EH (cell line): ENCODE data around the gene CPNE6.
"Not testable (repeated sequence)": the region's sequence is repeated elsewhere in the genome, so short reads cannot be mapped to it uniquely, and the experiment has no call there.

Source experiments
- DNase-seq: peaks from one replicate; pipeline ENCODE4 v3.0.0-alpha.2; 2015; ENCODE audit warnings: low read depth

Gene CPNE6

DNA sequence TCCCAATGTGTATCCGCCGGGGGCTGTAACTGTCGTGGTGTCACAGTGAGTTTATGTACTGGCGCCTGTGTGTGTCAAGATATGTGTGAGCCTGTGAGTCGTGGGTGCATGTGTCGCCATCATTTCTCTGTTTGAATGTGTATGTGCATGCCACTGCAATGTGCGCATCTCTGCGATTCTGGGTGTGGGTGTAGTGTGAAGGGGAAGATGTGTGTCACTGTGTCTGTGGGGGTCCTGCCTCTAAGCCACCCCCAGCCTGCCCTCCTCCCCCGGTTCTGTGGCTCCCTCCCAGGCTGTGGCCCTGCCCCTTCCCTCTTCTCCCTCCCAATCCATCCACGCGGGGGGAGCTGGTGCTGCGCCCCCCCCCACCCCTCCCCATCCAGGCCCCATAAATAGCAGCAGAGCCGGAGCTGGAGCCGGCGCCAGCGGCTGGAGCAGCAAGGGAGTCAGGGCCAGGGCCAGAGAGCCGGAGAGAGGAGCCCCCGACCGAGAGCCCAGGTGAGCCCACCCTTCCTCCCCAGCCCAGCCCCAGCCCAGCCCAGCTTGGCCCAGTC lies at the start of gene CPNE6:
Gene CPNE6 (plus strand): TSS at position 419 of the 554 bp plus-strand sequence. CDS start 1,375 bp downstream, outside the sequence.
- no peak for DNase-seq

GRCh38 chr14:24024939-24025418 lies 46.4 kb upstream of the CPNE6 start:
- DNase-seq: not testable (repeated sequence)

DNA sequence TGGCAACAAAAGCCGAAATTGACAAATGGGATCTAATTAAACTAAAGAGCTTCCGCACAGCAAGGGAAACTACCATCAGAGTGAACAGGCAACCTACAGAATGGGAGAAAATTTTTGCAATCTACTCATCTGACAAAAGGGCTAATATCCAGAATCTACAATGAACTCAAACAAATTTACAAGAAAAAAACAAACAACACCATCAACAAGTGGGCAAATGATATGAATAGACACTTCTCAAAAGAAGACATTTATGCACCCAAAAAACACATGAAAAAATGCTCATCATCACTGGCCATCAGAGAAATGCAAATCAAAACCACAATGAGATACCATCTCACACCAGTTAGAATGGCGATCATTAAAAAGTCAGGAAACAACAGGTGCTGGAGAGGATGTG lies 41.7 kb upstream of the CPNE6 start:
- not testable (repeated sequence) for DNase-seq

GRCh38 chr14:24031331-24031730 lies 40.0 kb upstream of the CPNE6 start:
- not testable (repeated sequence) for DNase-seq

- DNase-seq: peak; percentile 77
These were observed 38.5 kb upstream of the CPNE6 start for GRCh38 chr14:24032727-24033418.

DNA sequence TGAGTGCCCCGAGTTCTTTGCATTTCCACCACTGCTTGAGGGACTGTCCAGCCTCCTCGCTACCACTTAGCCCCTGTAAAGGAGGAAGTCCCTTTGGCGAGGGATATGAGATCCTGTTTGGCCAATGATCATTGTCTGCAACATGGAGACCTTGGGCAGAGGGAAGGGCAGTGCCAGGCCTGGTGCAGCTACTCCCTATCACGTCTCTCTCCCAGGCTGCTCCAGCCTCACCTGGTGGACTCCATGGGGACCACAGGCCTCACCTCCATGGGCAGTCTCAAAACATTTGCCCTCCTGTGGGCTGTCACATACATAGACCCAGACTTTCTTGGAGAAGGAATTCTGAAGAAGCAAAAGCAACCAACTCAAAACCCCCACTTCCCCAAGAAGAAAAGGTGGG lies 35.6 kb upstream of the CPNE6 start:
- DNase-seq: not testable (repeated sequence)

- DNase-seq: peak; percentile 71
These were observed 35.0 kb upstream of the CPNE6 start for GRCh38 chr14:24036169-24036962.

DNA sequence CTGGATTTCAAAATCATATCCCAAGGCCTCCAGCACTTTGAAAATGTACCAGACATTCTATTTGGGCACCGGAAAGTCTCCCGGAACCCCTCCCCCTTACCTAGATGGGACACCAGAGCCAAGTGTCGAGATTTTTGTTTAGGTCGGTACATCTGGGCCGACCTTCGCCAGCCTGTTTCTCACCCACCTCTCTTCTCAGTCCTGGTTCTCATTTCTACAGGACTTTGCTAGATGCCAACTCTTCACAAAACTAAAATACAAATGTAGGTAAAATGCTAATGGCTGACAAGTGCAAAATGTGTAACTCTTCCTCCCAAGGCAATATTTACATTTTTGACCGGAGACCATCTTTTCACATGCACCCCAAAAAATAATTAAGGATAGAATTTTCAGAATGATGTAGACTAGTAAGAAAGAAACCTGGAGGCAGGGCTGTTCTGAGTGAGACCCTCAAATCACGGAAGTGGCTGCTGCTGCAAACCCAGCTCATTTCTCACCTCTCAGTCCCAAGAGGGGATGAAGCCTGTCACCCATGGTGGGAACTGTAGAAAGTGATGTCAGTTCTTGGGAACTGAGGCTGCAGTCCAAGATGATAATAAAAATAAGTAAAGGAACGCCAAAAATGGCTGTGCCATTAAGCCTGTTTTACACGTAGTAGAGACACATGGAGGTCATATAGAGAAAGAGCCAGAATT lies 34.3 kb upstream of the CPNE6 start:
- not testable (repeated sequence) for DNase-seq

GRCh38 chr14:24037658-24038037 lies 33.7 kb upstream of the CPNE6 start:
- DNase-seq: no peak

DNA sequence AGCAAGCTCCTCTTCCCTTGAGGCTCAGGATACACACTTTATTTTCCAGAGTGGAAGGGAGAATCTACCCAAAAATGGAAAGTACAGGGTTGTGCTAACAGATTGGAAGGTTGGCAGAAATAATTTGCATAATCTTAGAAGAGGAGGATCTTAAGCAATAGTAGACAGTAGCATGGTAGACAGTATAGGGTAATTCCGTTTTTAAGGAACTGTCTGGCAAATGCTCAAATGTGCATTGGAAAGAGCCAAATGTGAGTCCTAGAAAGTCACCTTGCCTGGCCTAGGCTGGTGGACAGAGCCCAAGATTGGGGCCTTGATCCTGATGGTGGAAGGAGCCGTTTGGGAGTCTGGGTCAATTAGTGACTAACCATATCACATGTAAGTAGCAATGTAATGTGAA lies 32.7 kb upstream of the CPNE6 start:
- DNase-seq: no peak

DNA sequence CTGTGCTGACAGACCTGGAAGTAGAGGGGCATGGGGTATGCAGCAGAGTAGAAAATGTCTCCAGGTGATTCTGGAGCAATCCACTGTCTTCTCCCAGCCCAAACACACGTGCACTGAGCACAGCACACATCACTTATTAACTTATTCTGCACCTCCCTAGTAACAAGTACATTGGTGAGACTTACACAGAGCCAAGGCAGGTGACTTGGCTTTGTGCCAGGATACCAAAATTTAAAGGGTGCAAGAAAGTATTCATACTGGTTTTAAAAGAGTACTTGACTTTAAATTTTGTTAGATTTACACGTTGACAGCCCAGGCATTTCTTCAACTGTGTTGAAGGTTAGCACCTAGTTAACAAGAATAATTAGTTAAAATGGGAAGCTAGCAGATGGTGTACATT lies 30.7 kb upstream of the CPNE6 start:
- no peak for DNase-seq

DNA sequence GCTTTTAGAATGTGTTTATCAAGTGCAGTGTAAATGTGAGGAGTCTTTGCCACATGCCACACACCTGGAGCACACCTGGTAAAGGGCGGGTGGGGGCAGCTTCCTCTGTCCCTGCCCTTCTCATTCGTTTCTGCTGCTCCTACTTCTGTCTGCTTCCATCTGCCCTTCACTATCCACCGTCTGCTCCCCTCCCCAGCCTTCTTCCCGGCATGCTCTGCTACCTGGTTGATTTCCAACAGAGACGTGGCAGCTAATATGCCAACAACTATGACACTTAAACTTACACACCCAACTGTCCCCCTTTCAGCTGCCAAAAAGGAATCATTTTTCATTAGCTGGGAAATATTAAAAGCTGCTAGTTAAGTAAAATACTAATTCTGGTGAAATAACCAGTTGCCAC lies 28.6 kb upstream of the CPNE6 start:
- no peak for DNase-seq

DNA sequence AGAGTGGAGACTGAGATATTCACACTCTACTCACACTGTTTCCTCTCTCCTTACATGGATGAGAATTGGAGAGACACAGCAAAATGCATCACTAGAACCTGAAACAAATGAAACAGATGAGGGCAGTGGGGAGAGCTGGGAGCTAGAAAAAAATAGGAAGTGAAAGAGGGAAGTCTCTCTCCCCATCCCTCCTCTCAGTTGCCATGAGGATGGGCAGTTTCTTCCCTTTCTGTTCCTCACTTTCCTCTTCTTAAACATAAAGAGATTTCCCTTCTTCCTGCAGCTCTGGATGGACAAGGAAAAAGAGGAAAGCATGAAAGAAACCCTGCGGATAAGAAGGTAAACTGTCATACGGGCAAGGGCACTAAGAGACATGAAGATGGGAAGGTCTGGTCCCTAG lies 22.4 kb upstream of the CPNE6 start:
- not testable (repeated sequence) for DNase-seq

GRCh38 chr14:24050753-24051152 lies 20.6 kb upstream of the CPNE6 start:
- not testable (repeated sequence) for DNase-seq

DNA sequence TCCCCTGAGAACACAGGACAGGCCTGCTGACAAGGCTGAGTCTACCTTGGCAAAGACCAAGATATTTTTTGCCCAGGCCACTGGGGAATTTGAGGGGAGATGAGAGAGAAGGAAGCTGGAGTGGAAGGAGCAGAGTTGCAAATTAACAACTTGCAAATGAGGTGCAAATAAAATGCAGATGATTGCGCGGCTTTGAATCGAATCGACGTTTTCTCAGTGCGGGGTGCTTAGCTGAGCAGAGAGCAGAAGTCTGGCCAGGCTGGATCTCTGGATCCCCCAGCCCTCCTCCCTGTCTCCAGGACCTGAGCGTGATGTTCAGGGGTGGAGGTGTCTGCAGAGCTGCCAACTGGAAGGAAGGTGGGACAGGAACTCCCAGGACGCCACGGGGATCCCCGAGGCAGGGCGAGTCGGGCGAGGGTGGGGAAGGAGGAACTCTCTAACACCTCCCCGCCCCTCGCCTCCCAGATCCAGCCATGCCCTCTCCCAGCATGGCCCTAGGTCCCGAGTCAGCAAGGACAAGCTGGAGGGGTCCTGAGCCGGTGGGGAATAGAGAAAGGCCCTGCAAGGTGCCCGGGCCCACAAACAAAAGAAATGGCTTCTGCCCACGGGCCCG lies 20.1 kb upstream of the CPNE6 start:
- no peak for DNase-seq

GRCh38 chr14:24051789-24052655 lies 19.3 kb upstream of the CPNE6 start, which contains the start of gene CARMIL3:
CARMIL3 (plus strand) TSS chr14:24052009; CDS start chr14:24052154, 145 bp downstream.
- peak; percentile 57 for DNase-seq

GRCh38 chr14:24052656-24053547 lies 18.5 kb upstream of the CPNE6 start:
- DNase-seq: no peak

DNA sequence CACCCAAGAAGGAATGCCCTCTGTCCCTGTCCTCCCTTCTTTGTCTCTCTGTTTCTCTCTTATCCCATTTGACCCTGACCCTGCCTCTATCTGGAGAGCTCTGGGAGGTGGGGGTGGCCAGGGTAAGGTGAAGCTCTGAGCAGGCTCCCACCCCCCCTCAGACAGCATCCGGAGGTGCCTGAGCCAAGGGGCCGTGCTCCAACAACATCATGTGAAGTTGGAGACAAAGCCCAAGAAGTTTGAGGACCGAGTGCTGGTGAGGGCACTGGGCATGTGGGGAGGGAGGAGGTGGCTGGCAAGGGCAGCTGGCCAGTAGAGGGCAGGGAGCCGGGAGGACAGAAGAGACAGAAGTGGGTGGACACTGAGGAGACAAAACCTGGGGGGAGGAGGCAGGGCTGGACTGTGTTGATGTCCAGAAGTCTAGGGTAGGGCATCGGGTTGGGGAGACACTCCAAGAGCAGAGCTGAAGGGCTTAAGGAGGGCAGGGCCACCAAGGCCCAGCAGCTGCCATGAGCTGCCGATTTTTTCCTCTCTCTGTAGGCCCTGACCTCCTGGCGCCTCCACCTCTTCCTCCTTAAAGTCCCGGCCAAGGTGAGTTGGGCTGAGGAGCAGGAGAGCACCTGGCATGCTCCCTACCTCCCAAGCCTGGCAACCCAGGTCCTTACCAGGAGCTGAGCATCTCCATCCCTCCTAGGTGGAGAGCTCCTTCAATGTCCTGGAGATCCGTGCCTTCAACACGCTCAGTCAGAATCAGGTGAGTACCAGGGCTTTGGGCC lies 17.6 kb upstream of the CPNE6 start:
- no peak for DNase-seq

DNA sequence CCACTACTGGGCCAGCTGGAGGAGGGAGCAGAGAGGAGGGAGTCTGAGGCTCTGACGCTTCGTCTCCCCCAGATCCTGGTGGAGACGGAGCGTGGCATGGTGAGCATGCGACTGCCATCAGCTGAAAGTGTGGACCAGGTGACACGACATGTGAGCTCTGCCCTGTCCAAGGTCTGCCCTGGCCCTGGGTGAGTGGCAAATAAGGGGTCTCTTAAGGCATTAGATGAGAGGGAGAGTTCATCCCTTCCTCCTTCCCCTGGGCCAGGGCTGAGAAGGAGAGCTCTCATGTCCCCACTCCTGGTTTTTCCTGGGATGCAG lies 17.1 kb upstream of the CPNE6 start:
- DNase-seq: no peak
